ENCODE results near the gene TBK1.

- TF ChIP-seq POLR2A (IDR thresholded peaks at IDR 0.05; ENCODE audit: low read depth, low read length) (no peak), POU2F2 (IDR thresholded peaks at IDR 0.05; ENCODE audit: low read depth, low read length) (no peak), TAF1 (IDR thresholded peaks at IDR 0.05; ENCODE audit: low read depth, low read length) (no peak), SPI1 (IDR thresholded peaks at IDR 0.05; ENCODE audit: low read depth, low read length) (no peak), POLR2AphosphoS5 (IDR thresholded peaks at IDR 0.05; ENCODE audit: low read depth, low read length) (no peak)
Observed at GRCh38 chr12:64534672-64535199, 82.8 kb downstream of the TBK1 start.

Data from GM12891 (cell line).